Mesothelial cell of epicardium (in vitro differentiated cells): Measurements from ENCODE around the gene ATP6V1G3. TPM values are rescaled to one million over a fixed set of nuclear protein-coding genes. Genes with fewer than 3 reads are reported as not detected.

Source experiments
- DNase-seq, 2 experiments: peaks; one replicate each; pipeline ENCODE4 v3.0.0; 2021; ENCODE audit warnings: low spot score in 2 of 2; ENCODE audit not compliant: unreplicated experiment in 2 of 2
- H3K27ac Mint-ChIP-seq: 2 replicates; pipeline ENCODE4 v1.8.0; 2021; ENCODE audit warnings: mixed read lengths
- H3K27me3 Mint-ChIP-seq: 2 replicates; pipeline ENCODE4 v1.8.0; 2021; ENCODE audit warnings: low read depth, mixed read lengths
- H3K36me3 Mint-ChIP-seq: 2 replicates; pipeline ENCODE4 v1.8.0; 2021; ENCODE audit warnings: mixed read lengths
- H3K4me1 Mint-ChIP-seq: 2 replicates; pipeline ENCODE4 v1.8.0; 2021; ENCODE audit warnings: mixed read lengths
- H3K4me3 Mint-ChIP-seq: 2 replicates; pipeline ENCODE4 v1.8.0; 2021; ENCODE audit warnings: mild to moderate bottlenecking, moderate library complexity, mixed read lengths
- H3K9me3 Mint-ChIP-seq: 2 replicates; pipeline ENCODE4 v1.8.0; 2021; ENCODE audit warnings: mixed read lengths
- total RNA-seq: library from RNA; stranded (reverse); gene quantifications from 3 replicates; pipeline ENCODE4 v1.2.1, GENCODE V29; 2021
- TF ChIP-seq, protein P1 (sequence below): fragments of 200-600 bp; sonication (generic); IDR thresholded peaks from one replicate; pipeline ENCODE4 v1.5.0; 2021; ENCODE audit warnings: antibody characterized with exemption; ENCODE audit not compliant: unreplicated experiment

Gene ATP6V1G3
- total RNA-seq, 1 donor from 2014 or later: not detected

DNA sequence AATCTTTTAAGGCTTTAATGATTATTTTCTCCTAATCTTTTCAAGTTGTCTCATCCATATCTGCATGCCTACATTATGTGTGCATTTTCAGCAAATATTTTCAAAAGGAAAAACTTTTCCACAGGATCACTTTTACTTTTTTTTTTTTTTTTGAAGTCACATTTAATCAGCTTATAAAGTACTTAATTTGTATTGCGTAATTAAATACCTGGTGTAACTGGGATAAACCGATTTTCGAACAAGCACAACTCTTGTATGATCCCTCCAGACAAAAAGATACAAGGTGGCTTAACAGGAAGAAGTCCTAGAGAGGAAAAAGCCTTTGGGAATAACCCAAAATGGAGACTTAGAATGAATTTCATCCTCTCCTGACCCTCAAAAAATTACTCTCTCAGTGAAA lies 1.3 kb upstream of the ATP6V1G3 start:
- no peak for DNase-seq
- H3K4me3 Mint-ChIP-seq: no peak overlapping the region
- H3K27me3 Mint-ChIP-seq: no peaks in the 10 kb centered on the region
- TF ChIP-seq, protein P1, sequence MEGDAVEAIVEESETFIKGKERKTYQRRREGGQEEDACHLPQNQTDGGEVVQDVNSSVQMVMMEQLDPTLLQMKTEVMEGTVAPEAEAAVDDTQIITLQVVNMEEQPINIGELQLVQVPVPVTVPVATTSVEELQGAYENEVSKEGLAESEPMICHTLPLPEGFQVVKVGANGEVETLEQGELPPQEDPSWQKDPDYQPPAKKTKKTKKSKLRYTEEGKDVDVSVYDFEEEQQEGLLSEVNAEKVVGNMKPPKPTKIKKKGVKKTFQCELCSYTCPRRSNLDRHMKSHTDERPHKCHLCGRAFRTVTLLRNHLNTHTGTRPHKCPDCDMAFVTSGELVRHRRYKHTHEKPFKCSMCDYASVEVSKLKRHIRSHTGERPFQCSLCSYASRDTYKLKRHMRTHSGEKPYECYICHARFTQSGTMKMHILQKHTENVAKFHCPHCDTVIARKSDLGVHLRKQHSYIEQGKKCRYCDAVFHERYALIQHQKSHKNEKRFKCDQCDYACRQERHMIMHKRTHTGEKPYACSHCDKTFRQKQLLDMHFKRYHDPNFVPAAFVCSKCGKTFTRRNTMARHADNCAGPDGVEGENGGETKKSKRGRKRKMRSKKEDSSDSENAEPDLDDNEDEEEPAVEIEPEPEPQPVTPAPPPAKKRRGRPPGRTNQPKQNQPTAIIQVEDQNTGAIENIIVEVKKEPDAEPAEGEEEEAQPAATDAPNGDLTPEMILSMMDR: no peak
- H3K36me3 Mint-ChIP-seq: no peaks in the 10 kb centered on the region
- H3K4me1 Mint-ChIP-seq: peaks cover 18% of the 10 kb centered on the region
- peaks cover 4% of the 10 kb centered on the region for H3K9me3 Mint-ChIP-seq
- no peak overlapping the region for H3K27ac Mint-ChIP-seq

DNA sequence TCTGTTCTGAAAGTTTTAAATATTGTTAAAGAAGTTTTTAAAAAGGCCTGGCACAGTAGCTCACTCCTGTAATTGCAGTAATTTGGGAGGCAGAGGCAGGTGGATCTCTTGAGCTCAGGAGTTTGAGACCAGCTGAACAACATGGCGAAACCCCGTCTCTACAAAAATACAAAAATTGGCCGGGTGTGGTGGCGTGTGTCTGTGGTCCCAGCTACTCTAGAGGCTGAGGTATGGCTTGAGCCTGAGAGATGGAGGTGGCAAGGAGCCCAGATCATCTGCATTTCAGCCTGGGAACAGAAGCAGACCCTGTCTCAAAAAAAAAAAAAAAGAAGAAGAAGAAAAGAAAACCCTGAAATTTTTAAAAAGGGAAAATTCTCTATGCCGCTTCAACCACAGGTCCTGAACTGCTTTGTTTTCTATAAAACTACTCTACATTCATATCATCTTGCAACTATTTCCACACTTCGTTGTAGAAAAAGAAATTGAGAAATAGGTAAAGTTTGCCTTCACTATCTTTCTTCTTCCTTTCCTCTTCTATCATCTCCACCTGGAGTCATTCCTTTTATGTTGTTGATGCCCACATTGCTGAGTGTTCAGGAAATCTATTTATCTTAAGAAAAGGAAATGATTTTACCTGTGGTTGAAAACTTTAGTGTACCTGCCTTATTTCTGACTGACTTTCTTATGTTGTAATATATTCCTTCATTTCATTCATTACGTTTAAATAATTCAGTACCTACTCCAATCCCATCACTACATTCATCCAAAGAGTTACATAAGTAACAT lies 1.7 kb downstream of the ATP6V1G3 start:
- no peak overlapping the region for H3K4me3 Mint-ChIP-seq
- no peak for DNase-seq
- no peaks in the 10 kb centered on the region for H3K27me3 Mint-ChIP-seq
- H3K4me1 Mint-ChIP-seq: peaks cover 12% of the 10 kb centered on the region
- H3K27ac Mint-ChIP-seq: no peak overlapping the region
- no peaks in the 10 kb centered on the region for H3K9me3 Mint-ChIP-seq
- TF ChIP-seq, protein P1: no peak
- no peaks in the 10 kb centered on the region for H3K36me3 Mint-ChIP-seq

DNA sequence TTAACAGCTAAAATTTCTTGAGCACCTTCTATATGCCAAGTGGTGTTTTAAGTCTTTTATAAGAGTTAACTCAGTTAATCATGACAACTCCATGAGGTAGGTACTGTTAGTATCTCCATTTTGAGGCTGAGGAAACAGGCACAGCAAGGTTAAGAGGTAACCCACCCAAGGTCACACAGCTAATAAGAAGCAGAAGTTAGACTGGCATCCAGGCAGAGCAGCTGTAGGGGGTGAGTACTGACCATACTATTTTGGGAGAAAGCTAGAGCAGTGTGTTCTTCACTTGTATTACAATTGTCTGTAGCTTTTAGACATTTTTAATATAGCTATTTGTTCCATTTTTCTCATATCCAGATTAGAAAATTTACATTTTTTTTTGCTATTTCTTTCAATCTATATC lies 4.8 kb downstream of the ATP6V1G3 start:
- Mint-ChIP-seq H3K27me3 (peaks cover 3% of the 10 kb centered on the region), H3K4me3 (no peak overlapping the region), H3K9me3 (no peaks in the 10 kb centered on the region), H3K4me1 (peaks cover 12% of the 10 kb centered on the region), H3K36me3 (no peaks in the 10 kb centered on the region), H3K27ac (no peak overlapping the region)
- TF ChIP-seq, protein P1: no peak
- DNase-seq: no peak

- H3K27ac Mint-ChIP-seq: no peak overlapping the region
These were observed 5.7 kb downstream of the ATP6V1G3 start for GRCh38 chr1:198534548-198535418.

GRCh38 chr1:198531891-198532290 lies 8.6 kb downstream of the ATP6V1G3 start:
- TF ChIP-seq, protein P1: no peak
- Mint-ChIP-seq H3K9me3 (no peaks in the 10 kb centered on the region), H3K4me1 (peaks cover 30% of the 10 kb centered on the region), H3K36me3 (no peaks in the 10 kb centered on the region), H3K4me3 (no peak overlapping the region), H3K27me3 (peaks cover 3% of the 10 kb centered on the region), H3K27ac (no peak overlapping the region)
- DNase-seq: no peak

More at GRCh38 chr1:198534548-198535418, 5.7 kb downstream of the ATP6V1G3 start:
- H3K4me1 Mint-ChIP-seq: peaks cover 16% of the 10 kb centered on the region
- TF ChIP-seq, protein P1: no peak
- no peak overlapping the region for H3K4me3 Mint-ChIP-seq
- DNase-seq: no peak
- H3K9me3 Mint-ChIP-seq: no peaks in the 10 kb centered on the region
- H3K27me3 Mint-ChIP-seq: peaks cover 3% of the 10 kb centered on the region
- H3K36me3 Mint-ChIP-seq: no peaks in the 10 kb centered on the region
